Tibial artery (tissue), 4 donors: ENCODE results near the gene RICTOR.

Experiments used
- DNase-seq, 2 donors: peaks; one replicate each; pipeline ENCODE4 v3.0.0-alpha.2; 2019
- H3K27ac ChIP-seq, 2 donors: fragments of 200-600 bp; sonication (generic) in 1 of 2; 1 replicate in 1 of 2; 2 replicates in 1 of 2; pipeline ENCODE4 v1.5.1; 2018 to 2019; ENCODE audit warnings: mild to moderate bottlenecking in 1 of 2
- H3K27me3 ChIP-seq, 2 donors: fragments of 200-600 bp; sonication (generic) in 1 of 2; one replicate each; pipeline versions ENCODE4 v1.5.1 to v1.6.0; 2016 to 2019
- H3K36me3 ChIP-seq, 3 donors: fragments of 200-600 bp; sonication (generic) in 2 of 3; one replicate each; pipeline ENCODE4 v1.5.1; 2016 to 2019; ENCODE audit warnings: mild to moderate bottlenecking in 2 of 3
- H3K4me1 ChIP-seq, 4 donors: fragments of 200-600 bp; sonication (generic) in 2 of 4; 1 replicate in 3 of 4; 2 replicates in 1 of 4; pipeline ENCODE4 v1.5.1; 2016 to 2019
- H3K4me3 ChIP-seq, 2 donors: fragments of 200-600 bp; sonication (generic) in 1 of 2; 1 replicate in 1 of 2; 2 replicates in 1 of 2; pipeline ENCODE4 v1.5.1; 2018 to 2019; ENCODE audit warnings: mild to moderate bottlenecking in 2 of 2
- H3K9me3 ChIP-seq, 3 donors: fragments of 200-600 bp; sonication (generic) in 1 of 3; one replicate each; pipeline ENCODE4 v1.5.1; 2016 to 2019
- intact Hi-C: fragments of 100-400 bp; cut with DNase I; formaldehyde crosslinking; loops from one replicate; pipeline ENCODE4 v1.15.0; 2023; ENCODE audit warnings: low total_unique reads
- TF ChIP-seq, protein P1 (sequence below), 2 experiments: fragments of 200-600 bp in 1 of 2; fragments of 450-650 bp in 1 of 2; IDR thresholded peaks; one replicate each; pipeline ENCODE4 v1.5.1; 2017 to 2019; ENCODE audit warnings: antibody characterized with exemption in 2 of 2, mild to moderate bottlenecking in 1 of 2, moderate library complexity in 1 of 2

RICTOR gene

DNA sequence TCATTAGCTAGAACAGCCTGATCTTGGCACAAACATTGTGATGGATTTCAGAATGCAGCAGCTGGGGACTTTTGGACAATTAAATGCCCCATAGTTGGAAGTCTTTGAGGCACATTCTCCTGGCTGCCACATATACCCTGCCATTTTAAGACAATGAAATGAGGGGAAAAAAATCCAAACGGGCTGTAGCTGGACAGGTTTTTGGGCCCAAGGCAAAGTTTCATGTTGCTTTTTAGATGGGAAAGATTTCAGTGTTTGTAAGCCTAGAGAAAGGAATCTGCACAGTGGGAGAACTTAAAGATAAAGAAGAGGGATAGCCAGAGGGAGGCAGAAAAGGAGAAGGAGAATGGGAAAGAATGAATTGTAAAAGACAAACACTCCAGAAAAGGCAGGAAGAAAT lies 30.0 kb upstream of the RICTOR start:
- DNase-seq, result no peak
- no peak overlapping the region for H3K4me3 ChIP-seq
- TF ChIP-seq, protein P1, sequence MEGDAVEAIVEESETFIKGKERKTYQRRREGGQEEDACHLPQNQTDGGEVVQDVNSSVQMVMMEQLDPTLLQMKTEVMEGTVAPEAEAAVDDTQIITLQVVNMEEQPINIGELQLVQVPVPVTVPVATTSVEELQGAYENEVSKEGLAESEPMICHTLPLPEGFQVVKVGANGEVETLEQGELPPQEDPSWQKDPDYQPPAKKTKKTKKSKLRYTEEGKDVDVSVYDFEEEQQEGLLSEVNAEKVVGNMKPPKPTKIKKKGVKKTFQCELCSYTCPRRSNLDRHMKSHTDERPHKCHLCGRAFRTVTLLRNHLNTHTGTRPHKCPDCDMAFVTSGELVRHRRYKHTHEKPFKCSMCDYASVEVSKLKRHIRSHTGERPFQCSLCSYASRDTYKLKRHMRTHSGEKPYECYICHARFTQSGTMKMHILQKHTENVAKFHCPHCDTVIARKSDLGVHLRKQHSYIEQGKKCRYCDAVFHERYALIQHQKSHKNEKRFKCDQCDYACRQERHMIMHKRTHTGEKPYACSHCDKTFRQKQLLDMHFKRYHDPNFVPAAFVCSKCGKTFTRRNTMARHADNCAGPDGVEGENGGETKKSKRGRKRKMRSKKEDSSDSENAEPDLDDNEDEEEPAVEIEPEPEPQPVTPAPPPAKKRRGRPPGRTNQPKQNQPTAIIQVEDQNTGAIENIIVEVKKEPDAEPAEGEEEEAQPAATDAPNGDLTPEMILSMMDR (IDR thresholded peaks at IDR 0.05), result no peak
- no peaks in the 10 kb centered on the region for H3K9me3 ChIP-seq
- no peaks in the 10 kb centered on the region for H3K36me3 ChIP-seq
- no peak overlapping the region for H3K27ac ChIP-seq
- no peaks in the 10 kb centered on the region for H3K27me3 ChIP-seq
- peaks cover 0 to 16% (median 0%) of the 10 kb centered on the region in 4 donors for H3K4me1 ChIP-seq
- intact Hi-C loops, result no loop called here

DNA sequence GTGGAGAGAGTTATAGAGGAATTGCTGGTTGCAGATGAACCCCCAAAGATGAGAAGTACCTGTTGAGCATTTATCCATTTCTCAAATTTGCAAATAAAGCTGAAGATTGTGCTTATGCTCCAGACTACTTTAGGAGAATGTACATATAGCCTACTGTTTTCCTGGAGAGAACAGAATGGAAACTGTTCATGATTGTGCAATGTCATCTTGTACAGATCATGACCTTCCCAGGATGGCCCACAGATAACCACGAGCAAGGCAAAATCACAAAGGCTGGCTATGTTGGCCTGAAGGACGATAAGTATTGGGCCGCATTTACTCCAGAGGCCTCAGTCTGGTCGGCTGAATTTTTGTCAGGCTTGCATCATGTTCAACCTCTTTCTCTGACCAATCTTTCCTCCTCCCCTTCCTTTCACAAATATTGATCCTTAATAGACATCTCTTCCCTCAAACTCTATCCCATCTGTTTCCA lies 28.5 kb upstream of the RICTOR start:
- intact Hi-C loops, result no loop called here
- H3K27ac ChIP-seq, result no peak overlapping the region
- TF ChIP-seq, protein P1 (IDR thresholded peaks at IDR 0.05), result no peak
- no peak for DNase-seq
- no peak overlapping the region for H3K4me3 ChIP-seq
- H3K36me3 ChIP-seq, result no peaks in the 10 kb centered on the region
- peaks cover 0 to 13% (median 0%) of the 10 kb centered on the region in 4 donors for H3K4me1 ChIP-seq
- H3K9me3 ChIP-seq, result no peaks in the 10 kb centered on the region
- H3K27me3 ChIP-seq, result no peaks in the 10 kb centered on the region

DNA sequence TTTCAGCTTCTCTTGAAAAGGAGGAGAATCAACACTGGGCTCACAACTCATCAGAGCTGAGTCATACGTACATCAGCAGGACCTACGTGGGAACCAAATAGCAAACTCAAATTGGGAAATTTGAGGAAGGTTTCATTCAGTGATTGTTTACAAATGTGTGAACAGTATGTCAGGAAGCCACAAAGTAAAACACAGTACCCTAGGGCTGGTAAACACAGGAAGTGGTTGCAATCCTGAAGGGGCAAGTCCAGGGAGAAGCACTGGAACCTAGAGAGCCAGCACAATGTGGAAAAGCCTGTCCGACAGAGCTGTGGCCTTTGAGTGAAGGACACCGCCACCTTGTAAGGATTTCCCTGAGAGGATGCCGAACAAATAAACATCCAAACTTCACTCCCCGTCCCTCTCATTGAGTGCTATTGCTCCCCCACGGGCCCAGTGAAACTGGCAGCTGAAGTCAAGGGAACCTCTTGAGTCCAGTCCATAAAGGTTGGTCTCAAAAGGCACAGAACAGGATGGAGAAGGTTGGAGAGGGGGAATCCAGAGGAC lies 26.7 kb upstream of the RICTOR start:
- H3K9me3 ChIP-seq, result no peaks in the 10 kb centered on the region
- no peak for DNase-seq
- no peaks in the 10 kb centered on the region for H3K27me3 ChIP-seq
- no peak overlapping the region for H3K4me3 ChIP-seq
- H3K27ac ChIP-seq, result no peak overlapping the region
- H3K36me3 ChIP-seq, result no peaks in the 10 kb centered on the region
- peaks cover 0 to 6% (median 0%) of the 10 kb centered on the region in 4 donors for H3K4me1 ChIP-seq
- TF ChIP-seq, protein P1 (IDR thresholded peaks at IDR 0.05), result no peak
- intact Hi-C loops, result no loop called here

DNA sequence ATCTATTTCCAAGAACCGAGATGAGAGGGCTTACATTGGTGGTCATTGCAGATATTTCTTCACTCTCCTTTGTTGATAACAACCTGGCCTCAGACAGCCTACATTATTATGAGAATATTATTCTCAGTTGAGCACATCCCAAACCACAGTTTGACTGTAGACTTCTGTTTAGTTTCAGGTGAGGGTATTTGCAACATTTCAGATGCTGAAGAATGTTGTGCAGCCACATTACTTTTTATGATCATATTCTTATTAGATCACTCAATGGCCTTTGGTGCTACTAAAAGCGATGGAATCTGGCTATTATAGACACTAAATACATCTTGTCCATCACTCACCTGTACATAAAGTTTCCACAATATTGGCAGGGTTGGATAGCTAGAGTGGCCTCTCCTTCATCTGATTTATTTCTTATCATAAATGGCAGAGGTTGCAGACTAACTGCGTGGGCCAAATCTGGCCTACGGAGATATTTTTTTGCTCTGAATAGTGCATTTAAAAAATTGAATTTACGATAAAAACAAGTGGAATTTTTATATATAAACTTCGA lies 26.2 kb upstream of the RICTOR start:
- peaks cover 0 to 6% (median 0%) of the 10 kb centered on the region in 4 donors for H3K4me1 ChIP-seq
- H3K27me3 ChIP-seq, result no peaks in the 10 kb centered on the region
- no peak overlapping the region for H3K27ac ChIP-seq
- intact Hi-C loops, result no loop called here
- no peak for DNase-seq
- TF ChIP-seq, protein P1 (IDR thresholded peaks at IDR 0.05), result no peak
- H3K9me3 ChIP-seq, result no peaks in the 10 kb centered on the region
- no peaks in the 10 kb centered on the region for H3K36me3 ChIP-seq
- no peak overlapping the region for H3K4me3 ChIP-seq

DNA sequence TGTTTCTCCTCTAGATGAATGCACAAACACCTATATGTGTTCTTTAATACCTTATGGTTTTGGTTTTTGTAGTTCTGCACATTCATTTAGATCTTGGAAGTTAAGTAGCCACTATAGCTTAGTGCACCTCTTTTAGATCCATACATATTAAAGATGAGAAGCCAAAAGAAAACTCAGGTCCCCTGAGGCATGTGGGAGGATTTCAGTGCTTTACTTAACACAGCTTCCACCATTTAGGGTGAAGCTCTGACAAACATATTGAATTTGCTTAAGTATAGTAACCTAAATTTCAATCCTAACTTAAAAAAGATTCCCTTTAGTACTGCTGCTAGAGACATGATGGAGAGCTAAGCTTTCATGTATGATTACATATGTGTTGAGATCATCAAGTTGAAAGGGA lies 25.6 kb upstream of the RICTOR start:
- H3K27ac ChIP-seq, result no peak overlapping the region
- TF ChIP-seq, protein P1 (IDR thresholded peaks at IDR 0.05), result no peak
- no peaks in the 10 kb centered on the region for H3K36me3 ChIP-seq
- no peak overlapping the region for H3K4me3 ChIP-seq
- intact Hi-C loops, result no loop called here
- peaks cover 0 to 6% (median 0%) of the 10 kb centered on the region in 4 donors for H3K4me1 ChIP-seq
- no peaks in the 10 kb centered on the region for H3K27me3 ChIP-seq
- no peak for DNase-seq
- H3K9me3 ChIP-seq, result no peaks in the 10 kb centered on the region
